HepG2 (cell line): ENCODE results near the gene TRMT1. TPM values are rescaled to one million over a fixed set of nuclear protein-coding genes. Genes with fewer than 3 reads are reported as not detected.

Experiments
- ATF3 ChIP-seq: sonication (generic); formaldehyde crosslinking; IDR thresholded peaks from 2 replicates; pipeline ENCODE4 v1.4.0; 2020; ENCODE audit warnings: missing genetic modification reagents
- CSRNP1 ChIP-seq: sonication (generic); formaldehyde crosslinking; IDR thresholded peaks from 2 replicates; pipeline ENCODE4 v1.8.1; 2023; ENCODE audit warnings: mild to moderate bottlenecking, missing genetic modification reagents
- CTCF ChIP-seq: sonication (generic); formaldehyde crosslinking; IDR thresholded peaks from 2 replicates; pipeline ENCODE4 v1.5.0; 2020; ENCODE audit warnings: mild to moderate bottlenecking, missing genetic modification reagents, moderate library complexity
- FOXK2 ChIP-seq: fragments of 450-650 bp; IDR thresholded peaks from 2 replicates; pipeline ENCODE4 v1.6.1; 2016
- KAT8 ChIP-seq: IDR thresholded peaks from 2 replicates; pipeline ENCODE4 v1.6.1; 2016; ENCODE audit warnings: missing genetic modification reagents, missing compliant biosample characterization
- KDM2A ChIP-seq: sonication (generic); formaldehyde crosslinking; IDR thresholded peaks from 2 replicates; pipeline ENCODE4 v1.4.0; 2020; ENCODE audit warnings: low read depth, missing genetic modification reagents, borderline replicate concordance
- KLF11 ChIP-seq: IDR thresholded peaks from 2 replicates; pipeline ENCODE4 v1.6.1; 2016; ENCODE audit warnings: missing compliant biosample characterization
- NBN ChIP-seq: fragments of 450-650 bp; conservative IDR thresholded peaks from 2 replicates; pipeline ENCODE4 v1.6.1; 2017
- SMYD3 ChIP-seq: sonication (generic); formaldehyde crosslinking; IDR thresholded peaks from 2 replicates; pipeline ENCODE4 v1.8.1; 2023; ENCODE audit warnings: mild to moderate bottlenecking, missing genetic modification reagents
- STAG1 ChIP-seq: sonication (generic); formaldehyde crosslinking; IDR thresholded peaks from 2 replicates; pipeline ENCODE4 v1.4.0; 2020; ENCODE audit warnings: missing genetic modification reagents
- TERF1 ChIP-seq: sonication (generic); formaldehyde crosslinking; IDR thresholded peaks from 2 replicates; pipeline ENCODE4 v1.8.0; 2022; ENCODE audit warnings: mild to moderate bottlenecking, missing genetic modification reagents, moderate library complexity
- THAP7 ChIP-seq: sonication (generic); formaldehyde crosslinking; IDR thresholded peaks from 2 replicates; pipeline ENCODE4 v1.8.1; 2023; ENCODE audit warnings: mild to moderate bottlenecking, missing genetic modification reagents
- ZBTB46 ChIP-seq: sonication (generic); formaldehyde crosslinking; IDR thresholded peaks from 2 replicates; pipeline ENCODE4 v1.4.0; 2020; ENCODE audit warnings: mild to moderate bottlenecking, missing genetic modification reagents, borderline replicate concordance
- ZNF180 ChIP-seq: sonication (generic); formaldehyde crosslinking; IDR thresholded peaks from 2 replicates; pipeline ENCODE4 v1.4.0; 2020; ENCODE audit warnings: low read depth, missing genetic modification reagents, borderline replicate concordance
- ZNF276 ChIP-seq: sonication (generic); formaldehyde crosslinking; IDR thresholded peaks from 2 replicates; pipeline ENCODE4 v1.4.0; 2020; ENCODE audit warnings: mild to moderate bottlenecking, low read depth, missing genetic modification reagents
- ZNF770 ChIP-seq: sonication (generic); formaldehyde crosslinking; IDR thresholded peaks from 2 replicates; pipeline ENCODE4 v1.5.0; 2020; ENCODE audit warnings: mild to moderate bottlenecking, missing genetic modification reagents
- polyA plus RNA-seq, 8 experiments: library from polyadenylated mRNA; depleted of rRNA in 3 of 8; stranded (reverse) in 7 of 8; unstranded in 1 of 8; fragments of >200 nt; fragmentation: Illumina TruSeq in 4 of 8; extraction: Trizol in 4 of 8; gene quantifications; 2 replicates each; pipeline versions ENCODE4 v1.2.1 to v1.2.3, GENCODE V29; 2011 to 2016; ENCODE audit warnings: low read depth in 4 of 8, missing spikeins in 1 of 8, mixed read lengths in 1 of 8; ENCODE audit not compliant: insufficient read depth in 1 of 8
- total RNA-seq, 5 experiments: library from RNA; depleted of rRNA; stranded (reverse); fragments of >200 nt; fragmentation: Illumina TruSeq; extraction: Trizol; gene quantifications; 2 replicates each; pipeline ENCODE4 v1.2.3, GENCODE V29; 2016; ENCODE audit warnings: low read depth in 1 of 5

Gene TRMT1
- total and polyA plus RNA-seq, 2 of the 13 experiments (the other 11 are each of a cell fraction or from before 2014, with no cell fraction given): 35.5 to 44.1 TPM

- no peak for TF ChIP-seq TERF1 (CRISPR knock-in tag)
- no peak for TF ChIP-seq KLF11
- peak; percentile 40; the same call in 1 of the 2 replicates for TF ChIP-seq CSRNP1 (CRISPR knock-in tag)
- no peak for TF ChIP-seq STAG1
- peak; percentile 80 for TF ChIP-seq KDM2A (CRISPR knock-in tag)
- peak; percentile 59 for TF ChIP-seq KAT8 (CRISPR knock-in tag)
- TF ChIP-seq ZBTB46: no peak
- TF ChIP-seq SMYD3 (CRISPR knock-in tag): no peak
- TF ChIP-seq FOXK2: no peak
- 0 out of 2 replicates have a peak, but pooled peaks have one; percentile 56 for TF ChIP-seq THAP7 (CRISPR knock-in tag)
- no peak for TF ChIP-seq NBN
- no peak for TF ChIP-seq CTCF (CRISPR knock-in tag)
- no peak for TF ChIP-seq ATF3 (CRISPR knock-in tag)
- no peak for TF ChIP-seq ZNF770 (CRISPR knock-in tag)
- TF ChIP-seq ZNF180: no peak
- no peak for TF ChIP-seq ZNF276 (CRISPR knock-in tag)
These were observed 39.2 kb upstream of the TRMT1 start (continued) for GRCh38 chr19:13155472-13156359.
